Karpas-422 (cell line): ENCODE results near the gene PGAM2. TPM values are rescaled to one million over a fixed set of nuclear protein-coding genes. Genes with fewer than 3 reads are reported as not detected.

ENCODE experiments used
- DNase-seq: peaks from one replicate; pipeline ENCODE4 v3.0.0-alpha.2; 2015
- H2AFZ ChIP-seq: fragments of 200-600 bp; sonication (generic); 2 replicates; pipeline ENCODE4 v1.6.1; 2014; ENCODE audit warnings: antibody characterized with exemption, low read length, mixed read lengths
- H3K27ac ChIP-seq: fragments of 200-600 bp; sonication (generic); 2 replicates; pipeline ENCODE4 v1.5.1; 2014; ENCODE audit warnings: mild to moderate bottlenecking, low read length, moderate library complexity
- H3K27me3 ChIP-seq: fragments of 200-600 bp; sonication (generic); 2 replicates; pipeline ENCODE4 v1.6.1; 2014; ENCODE audit warnings: low read length, mixed read lengths
- H3K36me3 ChIP-seq: fragments of 200-600 bp; sonication (generic); 2 replicates; pipeline ENCODE4 v1.6.1; 2014; ENCODE audit warnings: low read length, mixed read lengths; ENCODE audit not compliant: insufficient read depth
- H3K4me1 ChIP-seq: fragments of 200-600 bp; sonication (generic); 2 replicates; pipeline ENCODE4 v1.6.1; 2014; ENCODE audit warnings: mild to moderate bottlenecking, low read length, mixed read lengths
- H3K4me2 ChIP-seq: fragments of 200-600 bp; sonication (generic); 2 replicates; pipeline ENCODE4 v1.6.1; 2014; ENCODE audit warnings: low read length, low read depth, mild to moderate bottlenecking; ENCODE audit not compliant: poor library complexity, severe bottlenecking
- H3K4me3 ChIP-seq: fragments of 200-600 bp; sonication (generic); 2 replicates; pipeline ENCODE4 v1.5.1; 2014; ENCODE audit warnings: mild to moderate bottlenecking, antibody characterized with exemption, low read length, mixed read lengths
- H3K79me2 ChIP-seq: fragments of 200-600 bp; sonication (generic); 2 replicates; pipeline ENCODE4 v1.6.1; 2014; ENCODE audit warnings: mild to moderate bottlenecking, low read length, mixed read lengths
- H3K9ac ChIP-seq: fragments of 200-600 bp; sonication (generic); 2 replicates; pipeline ENCODE4 v1.6.0; 2014; ENCODE audit warnings: low read length
- H3K9me2 ChIP-seq: fragments of 200-600 bp; sonication (generic), shearing (Covaris generic); replicated peaks from 2 replicates; pipeline ENCODE4 v1.6.0; 2014; ENCODE audit warnings: mild to moderate bottlenecking, low read length, moderate library complexity; ENCODE audit not compliant: insufficient read depth
- H3K9me3 ChIP-seq: fragments of 300-700, 200-600 bp; sonication (generic); 2 replicates; pipeline ENCODE4 v1.6.1; 2014; ENCODE audit warnings: low read length, mixed read lengths
- H4K20me1 ChIP-seq: fragments of 200-600 bp; sonication (generic); 2 replicates; pipeline ENCODE4 v1.6.1; 2014; ENCODE audit warnings: mild to moderate bottlenecking, antibody characterized with exemption, low read length, low read depth; ENCODE audit not compliant: insufficient read depth
- total RNA-seq: library from RNA; depleted of rRNA; stranded (reverse); fragments of >200 nt; shearing (Covaris generic); gene quantifications from 2 replicates; pipeline ENCODE4 v1.2.3, GENCODE V29; 2014; ENCODE audit warnings: low replicate concordance

PGAM2 gene
- total RNA-seq, 1 experiment from 2014 or later: not detected

DNA sequence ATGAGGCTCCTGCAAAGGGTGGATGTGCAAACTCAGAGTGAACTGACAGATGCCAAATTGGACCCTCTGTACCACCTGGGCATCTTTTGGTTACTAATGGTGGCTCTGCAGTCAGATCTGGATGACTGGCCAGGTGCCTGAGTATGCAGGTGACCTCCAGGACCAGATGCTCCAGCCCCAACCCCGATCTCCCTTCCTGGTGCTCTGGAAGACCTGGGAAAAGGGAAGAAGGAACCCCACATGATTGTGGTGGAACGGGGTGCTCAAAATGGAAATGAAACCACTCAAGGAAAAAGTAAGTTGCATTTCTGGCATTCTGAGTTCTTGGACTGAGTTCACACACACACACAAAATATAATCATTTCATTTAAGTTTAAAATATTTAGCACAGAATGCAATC, 29.0 kb upstream of the PGAM2 start:
- no peaks in the 10 kb centered on the region for H3K9me3 ChIP-seq
- H3K36me3 ChIP-seq: no peaks in the 10 kb centered on the region
- peak overlapping the region; percentile 95 for H3K27ac ChIP-seq
- no peaks in the 10 kb centered on the region for H3K27me3 ChIP-seq
- H3K4me3 ChIP-seq: no peak overlapping the region
- H3K4me2 ChIP-seq: peak overlapping the region; percentile 40
- H3K9me2 ChIP-seq: no peaks in the 10 kb centered on the region
- H2AFZ ChIP-seq: no peak overlapping the region
- DNase-seq: no peak
- peak overlapping the region; percentile 43; the same call in 1 of the 2 replicates for H3K9ac ChIP-seq
- H3K4me1 ChIP-seq: peaks cover 45% of the 10 kb centered on the region
- H4K20me1 ChIP-seq: no peaks in the 10 kb centered on the region
- H3K79me2 ChIP-seq: no peaks in the 10 kb centered on the region

DNA sequence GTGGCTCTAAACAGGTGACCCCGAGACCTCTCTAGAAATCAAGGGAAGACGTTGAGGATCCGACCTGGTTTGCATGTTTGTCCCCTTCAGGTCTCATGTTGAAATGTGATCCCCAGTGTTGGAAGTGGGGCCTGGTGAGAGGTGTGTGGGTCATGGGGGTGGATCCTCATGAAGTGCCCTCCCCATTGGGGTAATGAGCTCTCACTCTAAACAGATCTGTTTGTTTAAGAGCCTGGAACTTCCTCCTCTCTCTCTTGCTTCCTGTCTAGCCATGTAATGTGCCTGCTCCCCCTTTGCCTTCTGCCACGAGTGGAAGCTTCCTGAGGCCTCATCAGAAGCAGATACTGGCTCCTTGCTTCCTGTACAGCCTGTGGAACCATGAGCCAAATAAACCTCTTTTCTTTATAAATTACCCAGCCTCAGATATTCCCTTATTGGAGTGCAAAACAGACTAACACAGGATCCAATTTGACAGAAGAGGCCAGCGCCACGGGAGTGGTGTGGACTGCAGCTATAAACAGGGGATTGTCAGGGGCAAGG, 27.8 kb upstream of the PGAM2 start:
- no peaks in the 10 kb centered on the region for H3K9me3 ChIP-seq
- H3K36me3 ChIP-seq: no peaks in the 10 kb centered on the region
- no peaks in the 10 kb centered on the region for H3K79me2 ChIP-seq
- DNase-seq: no peak
- no peaks in the 10 kb centered on the region for H3K27me3 ChIP-seq
- no peak overlapping the region for H2AFZ ChIP-seq
- no peaks in the 10 kb centered on the region for H4K20me1 ChIP-seq
- no peak overlapping the region for H3K27ac ChIP-seq
- no peak overlapping the region for H3K9ac ChIP-seq
- no peaks in the 10 kb centered on the region for H3K9me2 ChIP-seq
- peaks cover 41% of the 10 kb centered on the region for H3K4me1 ChIP-seq
- no peak overlapping the region for H3K4me2 ChIP-seq
- H3K4me3 ChIP-seq: no peak overlapping the region

- H3K27me3 ChIP-seq: no peaks in the 10 kb centered on the region
- no peaks in the 10 kb centered on the region for H3K36me3 ChIP-seq
- H3K4me3 ChIP-seq: no peak overlapping the region
- H3K4me2 ChIP-seq: no peak overlapping the region
- no peaks in the 10 kb centered on the region for H4K20me1 ChIP-seq
- DNase-seq: no peak
- no peaks in the 10 kb centered on the region for H3K9me2 ChIP-seq
- no peak overlapping the region for H2AFZ ChIP-seq
- no peaks in the 10 kb centered on the region for H3K79me2 ChIP-seq
- no peak overlapping the region for H3K9ac ChIP-seq
- peaks cover 12% of the 10 kb centered on the region for H3K4me1 ChIP-seq
- H3K9me3 ChIP-seq: no peaks in the 10 kb centered on the region
- no peak overlapping the region for H3K27ac ChIP-seq
Observed at GRCh38 chr7:44087911-44088838, 22.8 kb upstream of the PGAM2 start.

- no peak overlapping the region for H3K9ac ChIP-seq
- H4K20me1 ChIP-seq: no peaks in the 10 kb centered on the region
- H3K36me3 ChIP-seq: no peaks in the 10 kb centered on the region
- no peak overlapping the region for H3K4me3 ChIP-seq
- H3K27ac ChIP-seq: no peak overlapping the region
- no peak for DNase-seq
- H3K4me1 ChIP-seq: peaks cover 18% of the 10 kb centered on the region
- no peak overlapping the region for H3K4me2 ChIP-seq
- H3K27me3 ChIP-seq: no peaks in the 10 kb centered on the region
- H3K9me2 ChIP-seq: no peaks in the 10 kb centered on the region
- no peak overlapping the region for H2AFZ ChIP-seq
- H3K79me2 ChIP-seq: peaks cover 6% of the 10 kb centered on the region
- no peaks in the 10 kb centered on the region for H3K9me3 ChIP-seq
Observed at GRCh38 chr7:44086627-44087026, 21.3 kb upstream of the PGAM2 start.

DNA sequence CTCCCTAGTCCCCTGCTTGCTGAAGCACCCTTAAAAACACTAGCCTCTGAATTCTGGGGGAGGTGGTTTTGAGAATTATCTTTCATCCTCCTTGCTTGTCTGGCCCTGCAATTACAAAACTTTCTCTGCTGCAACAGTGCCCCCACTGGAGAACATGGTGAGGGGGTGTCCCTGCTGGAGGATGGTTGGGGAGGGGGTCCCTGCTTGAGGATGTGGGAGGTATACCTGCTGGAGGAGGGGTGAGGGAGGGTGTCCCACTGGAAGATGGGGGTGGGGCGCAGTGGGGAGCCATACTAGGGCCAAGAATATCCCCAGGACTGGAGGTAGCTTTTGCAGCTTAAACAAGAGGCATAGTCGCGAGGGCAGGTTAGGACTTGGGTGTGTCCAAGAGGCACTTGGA, 20.2 kb upstream of the PGAM2 start:
- peaks cover 15% of the 10 kb centered on the region for H3K79me2 ChIP-seq
- DNase-seq: no peak
- peaks cover 28% of the 10 kb centered on the region for H3K4me1 ChIP-seq
- H3K36me3 ChIP-seq: 0 out of 2 replicates have a peak, but pooled peaks cover 3% of the 10 kb centered on the region
- no peak overlapping the region for H2AFZ ChIP-seq
- H3K27ac ChIP-seq: no peak overlapping the region
- no peak overlapping the region for H3K4me2 ChIP-seq
- H3K4me3 ChIP-seq: no peak overlapping the region
- H3K9me3 ChIP-seq: no peaks in the 10 kb centered on the region
- H4K20me1 ChIP-seq: no peaks in the 10 kb centered on the region
- H3K9me2 ChIP-seq: no peaks in the 10 kb centered on the region
- no peak overlapping the region for H3K9ac ChIP-seq
- H3K27me3 ChIP-seq: no peaks in the 10 kb centered on the region

- H3K4me2 ChIP-seq: no peak overlapping the region
- H4K20me1 ChIP-seq: no peaks in the 10 kb centered on the region
- no peaks in the 10 kb centered on the region for H3K9me3 ChIP-seq
- DNase-seq: no peak
- H3K9me2 ChIP-seq: no peaks in the 10 kb centered on the region
- H3K27ac ChIP-seq: no peak overlapping the region
- H3K79me2 ChIP-seq: peaks cover 16% of the 10 kb centered on the region
- H3K27me3 ChIP-seq: no peaks in the 10 kb centered on the region
- no peak overlapping the region for H2AFZ ChIP-seq
- no peak overlapping the region for H3K4me3 ChIP-seq
- H3K4me1 ChIP-seq: peaks cover 37% of the 10 kb centered on the region
- H3K36me3 ChIP-seq: peaks cover 9% of the 10 kb centered on the region; the same call in 1 of the 2 replicates
- H3K9ac ChIP-seq: no peak overlapping the region
Observed at GRCh38 chr7:44084701-44085100, 19.3 kb upstream of the PGAM2 start.

- H2AFZ ChIP-seq: no peak overlapping the region
- H4K20me1 ChIP-seq: no peaks in the 10 kb centered on the region
- H3K27ac ChIP-seq: no peak overlapping the region
- H3K9me3 ChIP-seq: no peaks in the 10 kb centered on the region
- no peak overlapping the region for H3K9ac ChIP-seq
- H3K36me3 ChIP-seq: peaks cover 17% of the 10 kb centered on the region
- no peak for DNase-seq
- no peaks in the 10 kb centered on the region for H3K27me3 ChIP-seq
- H3K4me1 ChIP-seq: peaks cover 38% of the 10 kb centered on the region
- no peaks in the 10 kb centered on the region for H3K9me2 ChIP-seq
- no peak overlapping the region for H3K4me3 ChIP-seq
- peaks cover 16% of the 10 kb centered on the region for H3K79me2 ChIP-seq
- no peak overlapping the region for H3K4me2 ChIP-seq
Observed at GRCh38 chr7:44083796-44084195, 18.4 kb upstream of the PGAM2 start.

- Histone ChIP-seq H3K4me3 (peak overlapping the region; percentile 78), H3K9ac (peak overlapping the region; percentile 83), H3K9me2 (no peaks in the 10 kb centered on the region), H3K27ac (peak overlapping the region; percentile 45), H3K4me1 (peaks cover 38% of the 10 kb centered on the region), H3K9me3 (no peaks in the 10 kb centered on the region), H4K20me1 (no peaks in the 10 kb centered on the region), H3K79me2 (peaks cover 16% of the 10 kb centered on the region), H3K36me3 (peaks cover 29% of the 10 kb centered on the region), H2AFZ (peak overlapping the region; percentile 75; the same call in 1 of the 2 replicates), H3K27me3 (no peaks in the 10 kb centered on the region), H3K4me2 (peak overlapping the region; percentile 90)
- DNase-seq: peak; percentile 100
Observed at GRCh38 chr7:44082541-44083207, 17.3 kb upstream of the PGAM2 start.
